Measurements from ENCODE around the gene INPP1.
"Not testable (repeated sequence)": the region's sequence is repeated elsewhere in the genome, so short reads cannot be mapped to it uniquely, and the experiment has no call there.

Gene INPP1

GRCh38 chr2:190334479-190335224 is 8.7 kb upstream of the INPP1 start:
- DNase-seq: no peak

DNA sequence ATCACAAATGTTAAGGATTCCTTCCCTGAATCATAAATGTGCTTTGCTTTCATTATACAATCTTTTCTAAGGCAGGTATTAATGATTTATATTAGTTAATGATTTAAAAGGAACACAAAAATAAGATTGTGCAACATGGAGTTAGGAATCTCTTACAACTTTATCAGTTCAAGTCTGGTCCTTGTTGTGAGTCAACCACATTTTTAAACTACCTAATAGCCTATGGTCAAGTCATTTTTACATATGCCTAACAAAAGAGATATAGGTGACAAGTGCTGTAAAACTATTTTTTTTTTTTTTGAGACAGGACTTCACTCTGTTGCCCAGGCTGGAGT is 8.2 kb upstream of the INPP1 start:
- no peak for DNase-seq

GRCh38 chr2:190335584-190335983 is 7.8 kb upstream of the INPP1 start:
- not testable (repeated sequence) for DNase-seq

GRCh38 chr2:190336420-190336819 is 7.0 kb upstream of the INPP1 start:
- DNase-seq: no peak

GRCh38 chr2:190338453-190338852 is 4.9 kb upstream of the INPP1 start:
- no peak for DNase-seq

GRCh38 chr2:190339394-190339793 is 4.0 kb upstream of the INPP1 start:
- no peak for DNase-seq

- DNase-seq: no peak
Measured at GRCh38 chr2:190340369-190340768, 3.0 kb upstream of the INPP1 start.

- no peak for DNase-seq
Measured at GRCh38 chr2:190342611-190343010, 778 bp upstream of the INPP1 start.

GRCh38 chr2:190343089-190343535 is 277 bp upstream of the INPP1 start:
- no peak for DNase-seq

- DNase-seq: no peak
Measured at GRCh38 chr2:190344276-190344827, 963 bp downstream of the INPP1 start.

DNA sequence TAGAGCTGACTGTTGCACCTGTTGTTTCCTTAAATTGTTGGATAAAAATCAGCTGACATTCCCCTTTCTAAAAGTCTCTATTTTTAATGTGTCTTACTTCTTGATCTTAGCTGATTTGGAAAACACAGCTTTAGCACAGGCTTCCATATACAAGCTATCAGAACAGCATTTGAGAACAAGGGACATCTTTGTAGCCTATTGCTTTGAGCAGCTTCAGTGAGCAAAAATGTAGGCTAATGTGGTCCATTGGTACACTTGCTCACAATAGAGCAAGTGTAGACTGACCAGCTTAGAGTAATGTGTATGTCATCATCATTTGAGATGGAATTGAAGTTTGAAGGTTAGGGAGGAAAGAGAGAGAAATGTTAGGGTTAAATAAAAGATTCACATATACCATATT is 7.0 kb downstream of the INPP1 start:
- DNase-seq: no peak

DNA sequence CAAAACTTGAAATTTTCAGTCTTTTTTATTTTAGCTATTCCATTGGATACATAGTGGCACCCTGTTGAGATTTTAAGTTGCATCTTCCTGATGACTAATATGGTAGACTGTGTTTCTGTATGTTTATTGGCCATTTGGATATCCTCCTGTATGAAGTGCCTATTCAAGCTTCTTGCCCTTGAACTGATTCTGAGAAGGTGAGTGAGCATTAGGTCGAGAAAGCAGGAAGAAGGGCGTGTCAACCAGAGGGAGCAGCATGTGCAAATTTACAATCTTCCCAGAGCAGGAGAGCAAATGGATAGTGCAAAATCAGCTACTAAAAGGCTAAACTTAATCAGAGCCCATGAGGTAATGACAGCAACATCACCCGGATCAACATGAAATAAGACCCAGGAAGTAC is 8.6 kb downstream of the INPP1 start:
- no peak for DNase-seq

- DNase-seq: no peak
Measured at GRCh38 chr2:190352668-190353536, 9.5 kb downstream of the INPP1 start.

GRCh38 chr2:190353537-190353899 is 10.1 kb downstream of the INPP1 start:
- no peak for DNase-seq

GRCh38 chr2:190354003-190354690 is 10.8 kb downstream of the INPP1 start:
- no peak for DNase-seq

DNA sequence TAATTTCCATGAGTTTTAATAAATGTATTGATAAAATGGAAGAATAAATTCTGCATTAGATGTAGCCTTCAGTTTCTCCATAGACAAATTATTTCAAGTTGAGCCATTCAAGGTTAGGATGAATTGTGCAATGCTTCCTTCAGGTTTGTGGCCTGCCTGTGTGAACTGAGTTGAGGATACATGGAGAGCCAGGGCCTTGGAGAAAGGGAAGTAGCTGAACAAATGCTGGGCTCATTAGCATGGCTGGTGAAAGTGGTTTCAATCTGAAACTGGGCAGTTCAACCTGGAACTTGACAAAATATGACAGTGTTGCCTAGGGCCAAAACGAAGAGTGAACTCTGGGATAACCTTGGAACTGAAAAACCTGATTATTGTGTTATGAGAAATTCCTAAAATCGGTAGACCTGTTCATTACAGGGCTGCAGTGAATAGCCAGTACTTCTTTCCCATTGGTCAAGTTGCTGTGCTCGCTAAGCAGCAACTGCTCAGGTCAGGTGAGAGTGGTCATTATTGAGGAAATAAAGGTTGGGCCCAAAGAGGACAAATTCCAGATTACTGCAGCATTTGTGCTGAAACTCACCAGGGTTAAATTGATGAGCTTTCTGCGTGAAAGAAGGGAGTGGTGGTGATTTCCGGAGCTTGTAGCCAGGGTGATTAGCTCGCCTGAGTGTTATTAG is 12.7 kb downstream of the INPP1 start:
- DNase-seq: peak; percentile 38

DNA sequence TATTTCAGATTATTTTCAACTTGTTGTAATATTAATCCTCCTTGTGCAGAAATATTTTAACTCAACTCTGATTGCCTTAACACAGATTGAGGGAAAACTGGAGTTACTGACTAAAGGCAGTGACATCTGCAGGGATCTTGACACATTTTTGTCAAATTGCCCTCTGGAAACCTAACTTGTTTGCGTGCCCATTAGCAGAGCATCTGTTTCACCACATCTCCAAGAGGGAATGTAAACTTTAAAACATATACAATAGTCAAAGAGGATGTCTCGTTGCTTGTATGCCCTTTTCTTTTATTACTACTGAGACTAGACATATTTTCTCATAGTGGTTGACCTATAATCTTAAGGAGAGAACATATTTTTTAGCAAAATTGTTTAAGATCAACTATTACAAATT is 14.2 kb downstream of the INPP1 start:
- DNase-seq: no peak

- not testable (repeated sequence) for DNase-seq
Measured at GRCh38 chr2:190358655-190359448, 15.5 kb downstream of the INPP1 start.

GRCh38 chr2:190360561-190360960 is 17.2 kb downstream of the INPP1 start:
- DNase-seq: no peak

DNA sequence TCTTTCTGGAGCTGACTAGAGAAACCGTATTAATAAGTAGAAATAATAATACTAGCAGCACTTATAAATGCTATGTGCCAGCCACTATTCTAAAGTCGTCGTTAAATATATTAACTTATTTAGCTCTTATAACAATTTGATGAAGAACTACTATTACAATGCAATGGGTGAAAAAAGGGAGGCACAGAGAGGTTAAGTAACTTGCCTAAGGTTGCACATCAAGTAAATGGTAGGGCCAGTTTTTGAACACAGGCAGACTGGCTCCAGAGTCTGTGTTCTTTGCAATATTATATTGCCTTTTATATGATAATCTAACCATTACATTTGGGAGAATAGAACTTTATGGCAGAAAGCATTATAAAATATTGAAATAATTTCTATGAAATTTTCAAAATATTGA is 17.6 kb downstream of the INPP1 start:
- no peak for DNase-seq

DNA sequence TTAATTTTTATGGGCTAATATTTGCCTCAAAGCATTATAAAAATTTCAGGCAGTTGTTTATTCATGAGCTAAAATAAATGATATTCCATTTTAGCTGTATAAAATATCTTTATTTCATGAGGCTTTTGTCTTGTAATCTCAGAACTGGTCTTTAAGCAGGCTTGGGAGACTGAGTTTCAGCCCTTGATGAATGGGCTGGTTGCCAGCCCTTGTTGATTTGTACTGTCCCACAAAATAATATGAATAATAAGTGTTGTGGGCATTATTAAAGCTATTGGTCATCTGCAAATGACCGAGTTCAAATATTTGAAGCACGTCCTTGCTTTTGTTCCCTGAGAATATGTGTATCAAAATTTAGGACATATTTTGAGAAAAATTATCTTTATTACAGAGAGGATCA is 18.2 kb downstream of the INPP1 start:
- no peak for DNase-seq

- DNase-seq: no peak
Measured at GRCh38 chr2:190362894-190363293, 19.5 kb downstream of the INPP1 start.

Data from SIG-M5 (cell line).